ENCODE measurements around the gene AFP. TPM values are rescaled to one million over a fixed set of nuclear protein-coding genes. Genes with fewer than 3 reads are reported as not detected.

AFP gene
- total RNA-seq, 2 experiments from 2014 or later, result not detected

- DNase-seq, result no peak
- Mint-ChIP-seq H3K4me3 (no peak overlapping the region), H3K36me3 (no peaks in the 10 kb centered on the region), H3K27me3 (peaks cover 13% of the 10 kb centered on the region), H3K27ac (no peak overlapping the region), H3K9me3 (ENCODE audit: low read depth) (no peaks in the 10 kb centered on the region), H3K4me1 (no peaks in the 10 kb centered on the region)
- ATAC-seq, result no peak
- CTCF ChIA-PET, result interaction anchor here (1.2 kb wide), 1 partner anchor 125 kb away, joined by 3 read pairs; no protein-coding TSS in a partner anchor
Observed at GRCh38 chr4:73437558-73437956, 1.5 kb downstream of the AFP start.

- CTCF ChIA-PET, result interaction anchor here (0.8 to 1.2 kb wide), 2 partner anchors 9 to 126 kb away, joined by 3 read pairs; no protein-coding TSS in a partner anchor
- no peak overlapping the region for H3K27ac Mint-ChIP-seq
- DNase-seq (no peak), ATAC-seq (no peak)
- no peaks in the 10 kb centered on the region for H3K9me3 Mint-ChIP-seq (ENCODE audit: low read depth)
- H3K4me3 Mint-ChIP-seq, result no peak overlapping the region
- peaks cover 13% of the 10 kb centered on the region for H3K27me3 Mint-ChIP-seq
- H3K4me1 Mint-ChIP-seq, result no peaks in the 10 kb centered on the region
- H3K36me3 Mint-ChIP-seq, result no peaks in the 10 kb centered on the region
Observed at GRCh38 chr4:73438048-73438447, 2.0 kb downstream of the AFP start.

- H3K9me3 Mint-ChIP-seq (ENCODE audit: low read depth), result no peaks in the 10 kb centered on the region
- ATAC-seq, result no peak
- H3K4me1 Mint-ChIP-seq, result no peaks in the 10 kb centered on the region
- DNase-seq, result no peak
- H3K4me3 Mint-ChIP-seq, result no peak overlapping the region
- H3K27ac Mint-ChIP-seq, result no peak overlapping the region
- H3K36me3 Mint-ChIP-seq, result no peaks in the 10 kb centered on the region
- H3K27me3 Mint-ChIP-seq, result peaks cover 13% of the 10 kb centered on the region
- CTCF ChIA-PET, result interaction anchor here (0.8 to 1.2 kb wide), 2 partner anchors 9 to 126 kb away, joined by 3 read pairs; no protein-coding TSS in a partner anchor
Observed at GRCh38 chr4:73438582-73439215, 2.7 kb downstream of the AFP start.

GRCh38 chr4:73439445-73439844 lies 3.4 kb downstream of the AFP start:
- no peaks in the 10 kb centered on the region for H3K9me3 Mint-ChIP-seq (ENCODE audit: low read depth)
- DNase-seq, result no peak
- CTCF ChIA-PET, result no interaction called here
- no peak overlapping the region for H3K27ac Mint-ChIP-seq
- no peak for ATAC-seq
- peaks cover 15% of the 10 kb centered on the region for H3K27me3 Mint-ChIP-seq
- H3K4me3 Mint-ChIP-seq, result no peak overlapping the region
- H3K4me1 Mint-ChIP-seq, result no peaks in the 10 kb centered on the region
- no peaks in the 10 kb centered on the region for H3K36me3 Mint-ChIP-seq

GRCh38 chr4:73439991-73440390 lies 4.0 kb downstream of the AFP start:
- H3K4me3 Mint-ChIP-seq, result no peak overlapping the region
- ATAC-seq (no peak), DNase-seq (no peak)
- CTCF ChIA-PET, result no interaction called here
- H3K36me3 Mint-ChIP-seq, result no peaks in the 10 kb centered on the region
- H3K27me3 Mint-ChIP-seq, result peaks cover 16% of the 10 kb centered on the region
- no peak overlapping the region for H3K27ac Mint-ChIP-seq
- no peaks in the 10 kb centered on the region for H3K4me1 Mint-ChIP-seq
- no peaks in the 10 kb centered on the region for H3K9me3 Mint-ChIP-seq (ENCODE audit: low read depth)

- H3K36me3 Mint-ChIP-seq, result no peaks in the 10 kb centered on the region
- no peaks in the 10 kb centered on the region for H3K9me3 Mint-ChIP-seq (ENCODE audit: low read depth)
- CTCF ChIA-PET, result no interaction called here
- H3K27ac Mint-ChIP-seq, result no peak overlapping the region
- H3K4me1 Mint-ChIP-seq, result no peaks in the 10 kb centered on the region
- no peak for ATAC-seq
- H3K27me3 Mint-ChIP-seq, result peaks cover 16% of the 10 kb centered on the region
- H3K4me3 Mint-ChIP-seq, result no peak overlapping the region
- DNase-seq, result no peak
Observed at GRCh38 chr4:73440653-73441052, 4.6 kb downstream of the AFP start.

GRCh38 chr4:73442275-73442674 lies 6.3 kb downstream of the AFP start:
- Mint-ChIP-seq H3K4me1 (no peaks in the 10 kb centered on the region), H3K36me3 (no peaks in the 10 kb centered on the region)
- CTCF ChIA-PET, result no interaction called here

GRCh38 chr4:73443224-73443623 lies 7.2 kb downstream of the AFP start:
- Mint-ChIP-seq H3K27me3 (peaks cover 16% of the 10 kb centered on the region), H3K27ac (no peak overlapping the region), H3K9me3 (ENCODE audit: low read depth) (no peaks in the 10 kb centered on the region), H3K36me3 (no peaks in the 10 kb centered on the region), H3K4me1 (no peaks in the 10 kb centered on the region), H3K4me3 (no peak overlapping the region)
- CTCF ChIA-PET, result no interaction called here
- no peak for ATAC-seq
- no peak for DNase-seq

More at GRCh38 chr4:73442275-73442674, 6.3 kb downstream of the AFP start:
- DNase-seq (no peak), ATAC-seq (no peak)
- no peak overlapping the region for H3K4me3 Mint-ChIP-seq
- no peaks in the 10 kb centered on the region for H3K9me3 Mint-ChIP-seq (ENCODE audit: low read depth)
- H3K27ac Mint-ChIP-seq, result no peak overlapping the region
- H3K27me3 Mint-ChIP-seq, result peaks cover 18% of the 10 kb centered on the region

GRCh38 chr4:73445383-73446335 lies 9.6 kb downstream of the AFP start:
- no peaks in the 10 kb centered on the region for H3K9me3 Mint-ChIP-seq (ENCODE audit: low read depth)
- peaks cover 18% of the 10 kb centered on the region for H3K27me3 Mint-ChIP-seq
- H3K4me3 Mint-ChIP-seq, result no peak overlapping the region
- CTCF ChIA-PET, result interaction anchor here (1.4 to 2.2 kb wide), 4 partner anchors 21 to 135 kb away, joined by 4 to 6 read pairs (median 5); no protein-coding TSS in a partner anchor
- no peaks in the 10 kb centered on the region for H3K4me1 Mint-ChIP-seq
- DNase-seq (no peak), ATAC-seq (no peak)
- no peak overlapping the region for H3K27ac Mint-ChIP-seq
- no peaks in the 10 kb centered on the region for H3K36me3 Mint-ChIP-seq

- Mint-ChIP-seq H3K4me3 (no peak overlapping the region), H3K27ac (no peak overlapping the region), H3K27me3 (peaks cover 18% of the 10 kb centered on the region), H3K36me3 (no peaks in the 10 kb centered on the region), H3K4me1 (no peaks in the 10 kb centered on the region), H3K9me3 (ENCODE audit: low read depth) (no peaks in the 10 kb centered on the region)
- DNase-seq (no peak), ATAC-seq (peak; percentile 39)
- CTCF ChIA-PET, result interaction anchor here (1.4 to 2.2 kb wide), 4 partner anchors 22 to 135 kb away, joined by 4 to 6 read pairs (median 5); no protein-coding TSS in a partner anchor
Observed at GRCh38 chr4:73446336-73446938, 10.4 kb downstream of the AFP start.

- Mint-ChIP-seq H3K9me3 (ENCODE audit: low read depth) (no peaks in the 10 kb centered on the region), H3K27me3 (peaks cover 17% of the 10 kb centered on the region), H3K27ac (no peak overlapping the region), H3K36me3 (no peaks in the 10 kb centered on the region), H3K4me3 (no peak overlapping the region), H3K4me1 (no peaks in the 10 kb centered on the region)
- DNase-seq (no peak), ATAC-seq (no peak)
- CTCF ChIA-PET, result interaction anchor here (0.6 kb wide), 1 partner anchor 9 kb away, joined by 3 read pairs; no protein-coding TSS in a partner anchor
Observed at GRCh38 chr4:73447671-73448070, 11.7 kb downstream of the AFP start.

- DNase-seq (no peak), ATAC-seq (no peak)
- CTCF ChIA-PET, result no interaction called here
- peaks cover 18% of the 10 kb centered on the region for H3K27me3 Mint-ChIP-seq
- no peak overlapping the region for H3K4me3 Mint-ChIP-seq
- no peaks in the 10 kb centered on the region for H3K36me3 Mint-ChIP-seq
- H3K27ac Mint-ChIP-seq, result no peak overlapping the region
- no peaks in the 10 kb centered on the region for H3K4me1 Mint-ChIP-seq
- H3K9me3 Mint-ChIP-seq (ENCODE audit: low read depth), result no peaks in the 10 kb centered on the region
Observed at GRCh38 chr4:73448448-73449203, 12.6 kb downstream of the AFP start.

All from activated CD8-positive, alpha-beta memory T cell treated with anti-CD3 and anti-CD28 coated beads, Interleukin-2, amount 10 ng/mL, durations not matched to agents 7 days and 5 days (primary cell).